GM18511 (cell line): ENCODE results near the gene COL6A6.

Source experiments
- ATAC-seq: cut with Tn5 transposase; IDR thresholded peaks from one replicate; pipeline ENCODE4 v1.9.1; 2021; ENCODE audit warnings: mild to moderate bottlenecking, moderate library complexity; ENCODE audit not compliant: unreplicated experiment

COL6A6 gene

GRCh38 chr3:130516645-130517512 is at the start of gene COL6A6:
COL6A6 (plus strand) TSS chr3:130517177; CDS start chr3:130560365, 43,188 bp downstream.
- no peak for ATAC-seq

GRCh38 chr3:130468311-130468710 is 48.7 kb upstream of the COL6A6 start:
- no peak for ATAC-seq

- ATAC-seq = no peak
Measured at GRCh38 chr3:130470126-130470525, 46.9 kb upstream of the COL6A6 start.

GRCh38 chr3:130473416-130473815 is 43.6 kb upstream of the COL6A6 start:
- ATAC-seq = no peak

- ATAC-seq = no peak
Measured at GRCh38 chr3:130480736-130481135, 36.2 kb upstream of the COL6A6 start.

GRCh38 chr3:130488288-130488687 is 28.7 kb upstream of the COL6A6 start:
- no peak for ATAC-seq

- no peak for ATAC-seq
Measured at GRCh38 chr3:130488769-130489450, 28.1 kb upstream of the COL6A6 start.

- no peak for ATAC-seq
Measured at GRCh38 chr3:130490241-130490640, 26.7 kb upstream of the COL6A6 start.

GRCh38 chr3:130491431-130491830 is 25.5 kb upstream of the COL6A6 start:
- no peak for ATAC-seq

- ATAC-seq = no peak
Measured at GRCh38 chr3:130504701-130505100, 12.3 kb upstream of the COL6A6 start.

GRCh38 chr3:130506031-130506430 is 10.9 kb upstream of the COL6A6 start:
- no peak for ATAC-seq

- no peak for ATAC-seq
Measured at GRCh38 chr3:130507746-130508145, 9.2 kb upstream of the COL6A6 start.

GRCh38 chr3:130509008-130509407 is 8.0 kb upstream of the COL6A6 start:
- ATAC-seq = no peak

- ATAC-seq = no peak
Measured at GRCh38 chr3:130514681-130515080, 2.3 kb upstream of the COL6A6 start.

- ATAC-seq = no peak
Measured at GRCh38 chr3:130515755-130516154, 1.2 kb upstream of the COL6A6 start.

- ATAC-seq = no peak
Measured at GRCh38 chr3:130517602-130518001, 625 bp downstream of the COL6A6 start.

GRCh38 chr3:130519754-130520153 is 2.8 kb downstream of the COL6A6 start:
- no peak for ATAC-seq

GRCh38 chr3:130522399-130522798 is 5.4 kb downstream of the COL6A6 start:
- no peak for ATAC-seq

GRCh38 chr3:130527426-130527825 is 10.4 kb downstream of the COL6A6 start:
- no peak for ATAC-seq

GRCh38 chr3:130528120-130528519 is 11.1 kb downstream of the COL6A6 start:
- no peak for ATAC-seq

- peak; percentile 44 for ATAC-seq
Measured at GRCh38 chr3:130529486-130530215, 12.7 kb downstream of the COL6A6 start.
